DND-41 (cell line): ENCODE measurements around the gene RAB40A.
A peak's percentile ranks its signal among the peaks of the same experiment; 100 is the strongest.
"Not testable (repeated sequence)": the region's sequence is repeated elsewhere in the genome, so short reads cannot be mapped to it uniquely, and the experiment has no call there.

ENCODE experiments used
- ATAC-seq: fragments of 200-7000 bp; cut with Tn5 transposase; 3 replicates; pipeline ENCODE4 v1.9.1; 2021; ENCODE audit warnings: low read depth; ENCODE audit not compliant: insufficient read depth
- DNase-seq: peaks from one replicate; pipeline ENCODE4 v3.0.0-alpha.2; 2020
- H2AFZ ChIP-seq: 2 replicates; pipeline ENCODE4 v1.6.0; 2012; ENCODE audit warnings: low read depth, low read length
- H3K27ac ChIP-seq: 2 replicates; pipeline ENCODE4 v1.5.1; 2012; ENCODE audit warnings: low read length, inconsistent platforms
- H3K27me3 ChIP-seq: fragments of 200-600 bp; sonication (generic); 2 replicates; pipeline ENCODE4 v1.6.0; 2012; ENCODE audit warnings: low read length, mild to moderate bottlenecking, inconsistent platforms; ENCODE audit not compliant: insufficient read depth, poor library complexity
- H3K36me3 ChIP-seq: 2 replicates; pipeline ENCODE4 v1.5.1; 2012; ENCODE audit warnings: low read length, inconsistent platforms; ENCODE audit not compliant: insufficient read depth
- H3K4me1 ChIP-seq: 2 replicates; pipeline ENCODE4 v1.5.1; 2012; ENCODE audit warnings: mild to moderate bottlenecking, low read length; ENCODE audit not compliant: insufficient read depth
- H3K4me2 ChIP-seq: 2 replicates; pipeline ENCODE4 v1.6.0; 2012; ENCODE audit warnings: mild to moderate bottlenecking, moderate library complexity, low read length, inconsistent platforms; ENCODE audit not compliant: insufficient read depth
- H3K4me3 ChIP-seq, 2 experiments: fragments of 200-600 bp in 1 of 2; shearing (Covaris generic) in 1 of 2; 2 replicates each; pipeline ENCODE4 v1.5.1; 2012 to 2016; ENCODE audit warnings: inconsistent platforms in 2 of 2, low read length in 2 of 2, mild to moderate bottlenecking in 2 of 2, low read depth in 1 of 2, moderate library complexity in 1 of 2
- H3K79me2 ChIP-seq: 2 replicates; pipeline ENCODE4 v1.6.0; 2012; ENCODE audit warnings: low read length, inconsistent platforms; ENCODE audit not compliant: insufficient read depth
- H3K9ac ChIP-seq: 2 replicates; pipeline ENCODE4 v1.6.0; 2012; ENCODE audit warnings: low read depth, mild to moderate bottlenecking, inconsistent platforms, low read length, moderate library complexity
- H3K9me3 ChIP-seq: 2 replicates; pipeline ENCODE4 v1.5.1; 2012; ENCODE audit warnings: low read length, moderate library complexity, mild to moderate bottlenecking, inconsistent platforms; ENCODE audit not compliant: insufficient read depth, severe bottlenecking
- H4K20me1 ChIP-seq: 2 replicates; pipeline ENCODE4 v1.6.0; 2012; ENCODE audit warnings: low read length; ENCODE audit not compliant: insufficient read depth
- CTCF ChIP-seq: IDR thresholded peaks from 2 replicates; pipeline ENCODE4 v1.5.1; 2012; ENCODE audit warnings: borderline replicate concordance, low read length, moderate library complexity, mild to moderate bottlenecking; ENCODE audit not compliant: poor library complexity, severe bottlenecking; ENCODE audit errors: extremely low read depth
- EZH2 ChIP-seq: IDR thresholded peaks from 3 replicates; pipeline ENCODE4 v1.6.1; 2012; ENCODE audit warnings: borderline replicate concordance, low read depth, mild to moderate bottlenecking, moderate library complexity, low read length, inconsistent platforms; ENCODE audit not compliant: severe bottlenecking

Gene RAB40A

GRCh38 chrX:103489733-103490132, 29.6 kb downstream of the RAB40A start:
- peak; percentile 68 for ATAC-seq
- H3K79me2 ChIP-seq, H3K4me1 ChIP-seq, H3K9ac ChIP-seq, H2AFZ ChIP-seq, H4K20me1 ChIP-seq, H3K27me3 ChIP-seq, H3K27ac ChIP-seq, H3K4me3 ChIP-seq, H3K36me3 ChIP-seq, H3K4me2 ChIP-seq, H3K9me3 ChIP-seq: not testable (repeated sequence)
- peak; percentile 73 for TF ChIP-seq CTCF
- DNase-seq = peak; percentile 57

- Histone ChIP-seq H3K9me3 (no peaks in the 10 kb centered on the region), H3K36me3 (no peaks in the 10 kb centered on the region), H3K9ac (no peak overlapping the region), H3K4me2 (no peak overlapping the region), H3K4me1 (no peaks in the 10 kb centered on the region), H3K27me3 (no peaks in the 10 kb centered on the region), H2AFZ (no peak overlapping the region), H4K20me1 (no peaks in the 10 kb centered on the region), H3K4me3 (no peak overlapping the region), H3K27ac (no peak overlapping the region), H3K79me2 (no peaks in the 10 kb centered on the region)
- ATAC-seq (no peak), DNase-seq (no peak)
- TF ChIP-seq EZH2 (no peak), CTCF (no peak)
Observed at GRCh38 chrX:103488794-103489193, 30.5 kb downstream of the RAB40A start.

- Histone ChIP-seq H3K4me3 (no peak overlapping the region), H3K27me3 (no peaks in the 10 kb centered on the region), H3K27ac (no peak overlapping the region), H4K20me1 (no peaks in the 10 kb centered on the region), H3K9ac (no peak overlapping the region), H3K36me3 (no peaks in the 10 kb centered on the region), H3K4me2 (no peak overlapping the region), H3K4me1 (no peaks in the 10 kb centered on the region), H3K79me2 (no peaks in the 10 kb centered on the region), H2AFZ (no peak overlapping the region), H3K9me3 (no peaks in the 10 kb centered on the region)
- peak; percentile 50 for TF ChIP-seq CTCF
- no peak for TF ChIP-seq EZH2
- DNase-seq (no peak), ATAC-seq (no peak)
Observed at GRCh38 chrX:103488332-103488731, 31.0 kb downstream of the RAB40A start.

- Histone ChIP-seq H2AFZ (no peak overlapping the region), H3K4me1 (no peaks in the 10 kb centered on the region), H3K9ac (no peak overlapping the region), H3K27ac (no peak overlapping the region), H3K4me3 (no peak overlapping the region), H4K20me1 (no peaks in the 10 kb centered on the region), H3K9me3 (no peaks in the 10 kb centered on the region), H3K36me3 (no peaks in the 10 kb centered on the region), H3K27me3 (no peaks in the 10 kb centered on the region), H3K4me2 (no peak overlapping the region), H3K79me2 (no peaks in the 10 kb centered on the region)
- TF ChIP-seq CTCF = no peak
- no peak for TF ChIP-seq EZH2
- DNase-seq (no peak), ATAC-seq (no peak)
Observed at GRCh38 chrX:103483720-103484119, 35.6 kb downstream of the RAB40A start.
